Stimulated activated CD8-positive, alpha-beta memory T cell treated with anti-CD3 and anti-CD28 coated beads, Interleukin-15, amount 100 ng/mL, for 24 hours (primary cell): Measurements from ENCODE around the gene PANX1.
"Not testable (repeated sequence)": the region's sequence is repeated elsewhere in the genome, so short reads cannot be mapped to it uniquely, and the experiment has no call there.

Source experiments
- DNase-seq: peaks from one replicate; pipeline ENCODE4 v3.0.0-alpha.2; 2020; ENCODE audit warnings: low read depth

Gene PANX1, protein sequence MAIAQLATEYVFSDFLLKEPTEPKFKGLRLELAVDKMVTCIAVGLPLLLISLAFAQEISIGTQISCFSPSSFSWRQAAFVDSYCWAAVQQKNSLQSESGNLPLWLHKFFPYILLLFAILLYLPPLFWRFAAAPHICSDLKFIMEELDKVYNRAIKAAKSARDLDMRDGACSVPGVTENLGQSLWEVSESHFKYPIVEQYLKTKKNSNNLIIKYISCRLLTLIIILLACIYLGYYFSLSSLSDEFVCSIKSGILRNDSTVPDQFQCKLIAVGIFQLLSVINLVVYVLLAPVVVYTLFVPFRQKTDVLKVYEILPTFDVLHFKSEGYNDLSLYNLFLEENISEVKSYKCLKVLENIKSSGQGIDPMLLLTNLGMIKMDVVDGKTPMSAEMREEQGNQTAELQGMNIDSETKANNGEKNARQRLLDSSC

GRCh38 chr11:94128746-94129511 lies at the start of gene PANX1:
TSS of gene PANX1 (plus strand) at chr11:94128841. CDS start at chr11:94129313, 472 bp downstream.
- peak; percentile 56 for DNase-seq

DNA sequence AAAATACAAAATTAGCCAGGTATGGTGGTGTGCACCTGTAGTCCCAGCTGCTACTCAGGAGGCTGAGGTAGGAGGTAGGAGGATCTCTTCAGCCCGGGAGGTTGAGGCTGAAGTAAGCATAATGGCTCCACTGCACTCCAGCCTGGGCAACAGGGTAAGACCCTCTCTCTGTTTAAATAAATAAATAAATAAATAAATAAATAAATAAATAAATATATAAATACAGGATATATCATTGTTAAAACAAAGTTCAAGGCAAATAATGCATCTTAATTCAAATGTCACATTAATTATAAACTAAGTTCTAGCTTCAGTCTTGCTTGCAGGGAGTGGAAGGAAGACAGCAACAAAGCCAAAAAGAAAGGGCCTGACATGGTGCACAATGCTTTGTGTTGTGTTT lies 44.5 kb upstream of the PANX1 start:
- DNase-seq, result no peak

DNA sequence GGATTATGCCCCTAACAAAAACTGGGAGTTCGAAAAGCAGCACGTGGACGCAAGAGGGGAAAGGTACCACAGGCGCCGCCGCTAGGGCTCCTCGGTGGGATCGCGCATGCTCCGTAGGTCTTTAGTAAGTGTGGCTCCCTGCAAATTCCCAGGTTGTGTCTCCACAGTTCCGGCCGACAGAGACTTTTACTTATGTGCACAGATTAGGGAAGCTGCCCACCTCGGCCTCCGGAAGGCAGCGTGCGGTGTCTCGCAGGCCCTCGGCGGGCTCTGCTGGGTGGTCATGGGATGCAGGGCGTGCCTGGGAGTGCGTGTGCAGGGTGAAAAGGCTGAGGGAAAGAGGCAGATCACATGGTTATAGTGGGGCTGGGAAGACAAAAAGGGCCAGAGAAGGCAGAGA lies 39.7 kb upstream of the PANX1 start:
- DNase-seq, result no peak

DNA sequence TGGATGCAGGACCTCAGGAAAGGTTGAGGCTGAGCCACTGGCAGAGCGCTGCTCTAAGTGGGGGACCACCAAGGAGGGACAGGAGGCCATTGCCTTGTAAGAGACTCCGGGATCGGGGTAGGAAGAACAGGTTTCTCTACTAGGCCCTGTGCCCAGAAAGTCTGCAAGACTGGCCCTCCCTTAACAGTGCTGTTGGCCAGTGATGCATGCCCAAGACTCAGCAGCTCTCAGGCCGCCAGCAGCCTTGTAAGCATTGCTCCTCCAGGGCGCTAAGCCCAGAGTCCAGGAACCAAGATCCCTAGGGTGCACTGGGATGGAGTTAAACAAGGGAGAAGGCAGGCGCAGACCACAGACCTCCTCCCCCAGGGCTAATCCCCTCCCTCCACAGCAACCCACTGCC lies 39.3 kb upstream of the PANX1 start:
- no peak for DNase-seq

DNA sequence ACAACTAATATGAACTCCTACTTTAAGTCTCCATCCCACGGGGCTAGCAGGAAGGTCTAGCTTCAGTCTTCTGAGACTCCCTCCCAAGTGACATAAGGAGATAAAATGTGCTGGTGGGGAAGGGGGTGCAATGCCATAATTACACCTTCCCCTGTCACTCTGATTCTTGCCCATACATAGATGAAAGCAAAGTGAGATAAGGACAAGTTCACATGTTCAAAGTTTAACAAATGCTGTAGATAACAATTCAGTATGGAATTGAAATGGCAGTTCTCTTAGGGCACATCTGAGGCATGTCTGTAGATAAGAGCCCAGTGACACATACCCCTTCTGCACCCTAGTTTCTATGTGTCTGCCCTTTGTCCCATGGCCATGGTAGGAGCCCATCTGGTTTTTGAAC lies 38.2 kb upstream of the PANX1 start:
- no peak for DNase-seq

DNA sequence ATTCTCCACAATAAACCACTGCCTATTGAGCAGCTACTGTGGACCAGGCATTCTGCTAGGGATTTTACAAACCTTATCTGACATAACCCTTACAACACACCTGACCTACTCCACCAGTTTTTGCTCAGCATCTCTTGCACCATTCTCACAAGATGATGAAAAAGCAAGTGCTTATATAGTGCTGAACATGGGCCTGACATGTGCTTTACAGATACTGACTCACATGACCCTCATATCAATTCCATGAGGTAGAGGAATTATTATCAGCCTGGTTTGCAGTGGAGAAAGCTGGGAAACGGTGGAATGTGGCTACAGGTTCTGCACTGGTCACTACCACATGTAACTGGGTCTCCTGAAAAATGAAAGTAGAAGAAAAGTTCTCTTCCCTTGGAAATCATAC lies 37.5 kb upstream of the PANX1 start:
- DNase-seq, result no peak

DNA sequence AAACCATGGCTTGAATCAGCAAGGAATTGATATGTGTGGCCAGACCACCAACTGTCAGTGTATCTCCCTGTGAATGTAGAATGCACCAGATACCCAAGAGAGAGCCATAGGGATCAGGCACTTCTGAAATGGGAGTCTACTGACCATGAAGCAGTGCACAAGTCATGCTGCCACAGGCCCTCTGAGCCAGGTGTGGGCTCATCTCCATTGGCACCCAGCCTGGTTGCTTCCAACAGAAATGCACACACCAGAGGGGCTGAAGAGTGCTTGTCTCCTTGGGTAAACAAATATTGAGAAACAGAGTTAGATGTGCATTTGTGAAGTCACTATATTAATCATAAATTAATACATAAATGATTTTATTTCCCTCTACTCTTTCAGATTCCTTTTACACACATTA lies 28.4 kb upstream of the PANX1 start:
- DNase-seq, result no peak

DNA sequence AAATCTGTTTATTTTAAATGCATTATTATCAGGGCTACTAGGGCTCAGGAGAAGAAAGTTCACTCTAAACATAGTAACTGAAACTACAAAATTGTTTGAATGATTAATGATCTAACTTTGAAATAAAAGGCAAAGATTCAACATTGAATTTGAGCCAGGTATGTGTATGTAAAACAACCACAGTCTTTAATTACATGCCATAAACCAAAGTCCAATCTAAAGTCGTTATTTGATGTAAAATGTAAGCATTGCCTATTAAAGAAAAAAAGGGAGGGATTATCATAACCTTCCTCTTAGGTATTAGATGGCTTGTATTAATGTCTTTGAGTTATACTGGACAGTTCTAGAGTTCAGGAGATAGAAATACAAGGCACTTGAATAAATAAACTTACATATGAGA lies 25.2 kb upstream of the PANX1 start:
- no peak for DNase-seq

GRCh38 chr11:94104734-94105133 lies 23.9 kb upstream of the PANX1 start:
- no peak for DNase-seq

DNA sequence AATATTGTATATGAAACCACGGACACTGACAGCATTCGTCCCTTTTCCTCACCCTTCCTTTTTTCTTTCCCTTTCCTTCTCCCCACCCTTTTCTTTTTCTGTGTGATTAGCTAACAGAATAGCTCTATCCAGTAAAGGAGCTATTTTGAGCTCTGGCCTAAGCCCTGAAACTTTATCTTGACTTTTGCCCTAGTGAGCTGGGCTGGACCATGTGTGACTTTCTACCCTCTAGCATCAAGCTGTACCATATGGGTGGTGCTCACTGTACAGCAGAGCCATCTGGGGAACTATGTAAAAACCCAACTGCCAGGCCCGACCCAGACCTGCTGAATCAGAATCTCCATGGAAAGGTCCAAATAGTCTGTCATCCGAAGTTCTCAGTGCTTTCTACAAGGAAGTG lies 21.9 kb upstream of the PANX1 start:
- DNase-seq, result no peak

- DNase-seq, result no peak
These were observed 21.3 kb upstream of the PANX1 start for GRCh38 chr11:94107363-94107762.

DNA sequence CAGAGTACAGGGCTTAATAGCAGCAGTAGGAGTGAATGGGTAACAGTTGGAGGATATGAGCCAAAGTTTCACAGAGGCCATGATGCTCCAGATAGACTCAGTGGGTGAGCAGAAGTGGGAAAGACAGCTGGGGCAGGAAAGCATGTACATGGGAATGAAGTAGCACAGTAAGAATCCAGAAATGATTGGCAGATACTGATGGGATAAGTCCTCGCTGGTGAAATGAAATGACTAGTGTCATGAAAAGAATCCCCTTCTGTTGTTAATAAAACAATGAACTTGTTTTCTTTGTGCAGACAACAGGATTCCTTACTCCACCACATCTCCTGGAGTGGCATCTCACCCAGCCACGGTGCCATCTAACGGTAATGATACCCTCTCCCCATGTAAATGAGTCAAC lies 17.4 kb upstream of the PANX1 start:
- no peak for DNase-seq

- no peak for DNase-seq
These were observed 17.0 kb upstream of the PANX1 start for GRCh38 chr11:94111660-94112059.

GRCh38 chr11:94112206-94112953 lies 16.3 kb upstream of the PANX1 start:
- no peak for DNase-seq

GRCh38 chr11:94117197-94117574 lies 11.5 kb upstream of the PANX1 start:
- DNase-seq, result no peak

DNA sequence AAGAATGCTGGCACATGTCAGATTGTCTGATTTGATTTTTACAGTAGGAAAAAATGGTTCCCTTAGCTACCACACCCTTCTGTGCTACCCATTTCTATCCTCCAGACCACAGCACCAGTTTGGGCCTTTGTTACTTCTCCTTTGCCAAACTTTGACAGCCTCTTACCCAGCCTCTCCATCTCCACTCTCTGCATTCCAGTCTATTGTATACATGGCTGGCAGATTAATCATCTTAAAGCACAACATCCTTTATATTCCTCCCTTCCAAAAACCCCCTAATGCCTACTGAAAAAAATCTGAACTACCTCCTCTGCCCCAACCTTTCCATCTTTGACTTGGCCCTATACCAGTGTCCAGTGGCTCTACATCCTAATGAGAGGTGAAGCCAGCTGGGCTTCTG lies 10.8 kb upstream of the PANX1 start:
- DNase-seq, result no peak

DNA sequence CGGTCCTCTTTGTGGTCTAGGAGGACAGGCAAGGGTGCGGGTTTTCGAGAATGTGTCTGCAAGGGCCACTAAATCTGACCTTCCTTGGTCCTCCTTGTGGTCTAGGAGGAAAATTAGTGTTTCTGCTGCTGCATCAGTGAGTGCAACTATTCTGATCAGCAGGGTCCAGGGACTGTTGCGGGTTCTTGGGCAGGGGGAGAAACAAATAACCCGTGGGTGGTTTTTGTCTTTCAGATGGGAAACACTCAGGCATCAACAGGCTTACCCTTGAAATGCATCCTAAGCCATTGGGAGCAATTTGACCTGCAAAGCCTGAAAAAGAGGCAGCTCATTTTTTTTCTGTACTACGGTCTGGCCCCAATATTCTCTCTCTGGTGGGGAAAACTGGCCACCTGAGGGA lies 9.0 kb upstream of the PANX1 start:
- not testable (repeated sequence) for DNase-seq

DNA sequence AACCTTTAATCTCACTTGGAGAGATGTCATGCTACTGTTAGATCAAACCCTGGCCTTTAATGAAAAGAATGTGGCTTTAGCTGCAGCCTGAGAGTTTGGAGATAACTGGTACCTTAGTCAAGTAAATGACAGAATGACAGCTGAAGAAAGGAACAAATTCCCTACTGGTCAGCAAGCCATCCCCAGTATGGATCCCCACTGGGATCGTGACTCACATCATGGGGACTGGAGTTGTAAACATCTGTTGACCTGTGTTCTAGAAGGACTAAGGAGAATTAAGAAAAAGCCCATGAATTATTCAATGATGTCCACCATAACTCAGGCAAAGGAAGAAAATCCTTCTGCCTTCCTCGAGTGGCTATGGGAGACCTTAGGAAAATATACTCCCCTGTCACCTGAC lies 8.1 kb upstream of the PANX1 start:
- not testable (repeated sequence) for DNase-seq

- DNase-seq, result no peak
These were observed 7.7 kb upstream of the PANX1 start for GRCh38 chr11:94120946-94121345.

- DNase-seq, result no peak
These were observed 3.1 kb upstream of the PANX1 start for GRCh38 chr11:94125407-94126115.

GRCh38 chr11:94127638-94128037 lies 1.0 kb upstream of the PANX1 start:
- DNase-seq, result no peak

GRCh38 chr11:94128291-94128745 lies 323 bp upstream of the PANX1 start:
- DNase-seq, result no peak
